ENCODE measurements around the gene TMEM61. TPM values are rescaled to one million over a fixed set of nuclear protein-coding genes. Genes with fewer than 3 reads are reported as not detected.

Gene TMEM61
- total RNA-seq, 1 donor from 2014 or later: not detected

DNA sequence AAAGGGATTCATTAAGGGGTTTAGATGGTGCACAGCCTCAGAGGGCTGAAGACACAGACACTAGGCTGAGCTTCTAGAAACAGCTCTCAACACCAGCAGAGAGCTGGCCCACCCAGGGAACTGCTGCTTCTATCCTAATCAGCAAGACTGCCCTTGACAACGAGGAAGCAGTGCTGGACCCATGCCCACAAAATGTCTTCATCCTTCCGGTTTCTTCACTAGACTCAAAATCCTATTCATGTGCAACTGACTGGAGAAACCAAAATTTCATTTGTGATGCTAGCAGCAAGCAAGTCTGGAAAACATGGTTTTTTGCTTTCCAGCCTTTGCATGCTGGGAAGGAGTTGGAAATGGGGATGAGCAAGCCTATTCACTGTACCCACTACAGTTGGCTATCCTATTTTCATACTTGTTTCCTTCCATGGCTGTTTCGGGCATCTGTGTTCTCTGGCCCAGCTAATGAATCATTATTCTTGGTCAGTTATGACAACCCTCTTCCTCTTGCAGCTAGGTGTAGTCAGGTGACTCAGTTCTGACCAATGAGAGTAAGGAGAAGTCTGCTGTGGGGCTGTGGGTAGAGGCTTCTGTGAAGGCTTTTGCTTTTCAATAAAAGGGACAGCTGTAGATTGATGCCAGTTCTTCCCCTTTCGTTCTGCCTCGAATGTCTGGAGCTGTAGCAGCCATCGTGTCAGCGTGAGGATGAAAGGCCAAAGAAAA lies 14.6 kb upstream of the TMEM61 start:
- no peak for DNase-seq (ENCODE audit: low spot score)
- peaks cover 3% of the 10 kb centered on the region for H3K4me1 Mint-ChIP-seq
- no peaks in the 10 kb centered on the region for H3K9me3 Mint-ChIP-seq
- TF ChIP-seq EZH2phosphoT487 (IDR thresholded peaks at IDR 0.05) (no peak), CTCF (IDR thresholded peaks at IDR 0.05) (no peak), EZH2 (IDR thresholded peaks at IDR 0.05) (no peak)
- peaks cover 15% of the 10 kb centered on the region for H3K27me3 Mint-ChIP-seq (ENCODE audit: insufficient read depth, low read depth)
- H3K27ac Mint-ChIP-seq: no peak overlapping the region
- Histone ChIP-seq H3F3A (ENCODE audit: low read depth) (no peaks in the 10 kb centered on the region), H3K27me3 (no peaks in the 10 kb centered on the region), H3K36me3 (no peaks in the 10 kb centered on the region), H3K9ac (no peak overlapping the region), H2AFZ (replicated peaks) (peak overlapping the region; percentile 17), H3K4me3 (no peak overlapping the region), H3K4me1 (no peaks in the 10 kb centered on the region), H3K27ac (no peak overlapping the region), H3K9me3 (ENCODE audit: low read depth) (no peaks in the 10 kb centered on the region), H3K4me2 (no peak overlapping the region), H4K20me1 (ENCODE audit: low read depth) (no peaks in the 10 kb centered on the region), H3K79me2 (ENCODE audit: low read depth) (no peaks in the 10 kb centered on the region)
- no peaks in the 10 kb centered on the region for H3K36me3 Mint-ChIP-seq
- no peak overlapping the region for H3K4me3 Mint-ChIP-seq

DNA sequence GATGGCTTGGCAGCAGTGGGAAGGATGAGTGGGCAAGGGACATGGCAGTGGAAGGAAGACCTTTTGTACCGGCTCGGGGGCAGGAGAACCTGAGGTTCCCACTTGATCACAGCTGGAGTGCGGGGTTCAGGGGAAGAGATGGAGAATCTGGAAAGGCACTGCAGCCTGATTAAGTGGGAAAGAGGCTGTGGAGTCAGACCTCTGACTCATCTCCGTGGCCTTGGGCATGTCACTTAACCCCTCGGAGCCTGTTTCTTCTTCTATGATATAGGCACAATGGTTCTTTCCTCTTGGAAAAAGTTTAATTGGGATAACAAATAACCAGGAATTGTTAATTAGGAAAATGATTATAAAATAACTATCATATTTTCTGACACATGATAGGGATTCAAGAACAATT lies 13.1 kb upstream of the TMEM61 start:
- Mint-ChIP-seq H3K9me3 (no peaks in the 10 kb centered on the region), H3K4me1 (peaks cover 3% of the 10 kb centered on the region), H3K4me3 (no peak overlapping the region), H3K27me3 (ENCODE audit: insufficient read depth, low read depth) (peaks cover 15% of the 10 kb centered on the region), H3K27ac (no peak overlapping the region), H3K36me3 (no peaks in the 10 kb centered on the region)
- no peak overlapping the region for H3K4me2 ChIP-seq
- H3K9me3 ChIP-seq (ENCODE audit: low read depth): no peaks in the 10 kb centered on the region
- H3K36me3 ChIP-seq: no peaks in the 10 kb centered on the region
- H4K20me1 ChIP-seq (ENCODE audit: low read depth): no peaks in the 10 kb centered on the region
- H3K4me1 ChIP-seq: no peaks in the 10 kb centered on the region
- no peak overlapping the region for H2AFZ ChIP-seq (replicated peaks)
- no peaks in the 10 kb centered on the region for H3K27me3 ChIP-seq
- no peaks in the 10 kb centered on the region for H3F3A ChIP-seq (ENCODE audit: low read depth)
- no peak overlapping the region for H3K27ac ChIP-seq
- DNase-seq (ENCODE audit: low spot score): no peak
- TF ChIP-seq EZH2phosphoT487 (IDR thresholded peaks at IDR 0.05) (no peak), EZH2 (IDR thresholded peaks at IDR 0.05) (no peak), CTCF (IDR thresholded peaks at IDR 0.05) (no peak)
- H3K4me3 ChIP-seq: no peak overlapping the region
- no peaks in the 10 kb centered on the region for H3K79me2 ChIP-seq (ENCODE audit: low read depth)
- H3K9ac ChIP-seq: no peak overlapping the region

GRCh38 chr1:54968551-54968950 lies 11.9 kb upstream of the TMEM61 start:
- H3K9ac ChIP-seq: no peak overlapping the region
- H3K4me2 ChIP-seq: no peak overlapping the region
- no peaks in the 10 kb centered on the region for H3K36me3 Mint-ChIP-seq
- no peak overlapping the region for H2AFZ ChIP-seq (replicated peaks)
- H3K4me1 ChIP-seq: no peaks in the 10 kb centered on the region
- H3K27me3 Mint-ChIP-seq (ENCODE audit: insufficient read depth, low read depth): peaks cover 17% of the 10 kb centered on the region
- no peak for DNase-seq (ENCODE audit: low spot score)
- H3K4me1 Mint-ChIP-seq: peaks cover 4% of the 10 kb centered on the region
- H3K79me2 ChIP-seq (ENCODE audit: low read depth): no peaks in the 10 kb centered on the region
- no peak overlapping the region for H3K27ac ChIP-seq
- H3K36me3 ChIP-seq: no peaks in the 10 kb centered on the region
- H3K27me3 ChIP-seq: no peaks in the 10 kb centered on the region
- no peak overlapping the region for H3K27ac Mint-ChIP-seq
- H3F3A ChIP-seq (ENCODE audit: low read depth): peaks cover 3% of the 10 kb centered on the region
- no peaks in the 10 kb centered on the region for H4K20me1 ChIP-seq (ENCODE audit: low read depth)
- no peak overlapping the region for H3K4me3 Mint-ChIP-seq
- TF ChIP-seq EZH2 (IDR thresholded peaks at IDR 0.05) (no peak), CTCF (IDR thresholded peaks at IDR 0.05) (no peak), EZH2phosphoT487 (IDR thresholded peaks at IDR 0.05) (no peak)
- no peaks in the 10 kb centered on the region for H3K9me3 ChIP-seq (ENCODE audit: low read depth)
- H3K9me3 Mint-ChIP-seq: no peaks in the 10 kb centered on the region
- H3K4me3 ChIP-seq: no peak overlapping the region

Measured in neural progenitor cell (in vitro differentiated cells).